Hindlimb muscle (tissue), 1 donor: ENCODE results near the gene KCP. TPM values are rescaled to one million over a fixed set of nuclear protein-coding genes. Genes with fewer than 3 reads are reported as not detected.

Source experiments
- DNase-seq: peaks from one replicate; pipeline ENCODE4 v3.0.0-alpha.2; 2013
- polyA plus RNA-seq: library from polyadenylated mRNA; unstranded; fragments of 120-200 nt; gene quantifications from one replicate; pipeline ENCODE4 v1.2.1, GENCODE V29; 2013; ENCODE audit not compliant: insufficient read length

KCP gene
- polyA plus RNA-seq, 1 donor = 2.2 TPM

- no peak for DNase-seq
Measured at GRCh38 chr7:128906001-128906765, 4.3 kb downstream of the KCP start.

GRCh38 chr7:128904381-128905197 is 5.9 kb downstream of the KCP start:
- DNase-seq = no peak

GRCh38 chr7:128903621-128904361 is 6.7 kb downstream of the KCP start:
- no peak for DNase-seq

GRCh38 chr7:128902761-128903585 is 7.5 kb downstream of the KCP start:
- no peak for DNase-seq

GRCh38 chr7:128900237-128900636 is 10.3 kb downstream of the KCP start:
- no peak for DNase-seq

GRCh38 chr7:128899392-128899791 is 11.1 kb downstream of the KCP start:
- no peak for DNase-seq

GRCh38 chr7:128895320-128895719 is 15.2 kb downstream of the KCP start:
- no peak for DNase-seq

- DNase-seq = no peak
Measured at GRCh38 chr7:128894101-128894440, 16.4 kb downstream of the KCP start.

- no peak for DNase-seq
Measured at GRCh38 chr7:128893251-128894100, 17.0 kb downstream of the KCP start.

- no peak for DNase-seq
Measured at GRCh38 chr7:128892521-128893250, 17.8 kb downstream of the KCP start.

GRCh38 chr7:128891942-128892269 is 18.6 kb downstream of the KCP start:
- DNase-seq = no peak

GRCh38 chr7:128891110-128891941 is 19.2 kb downstream of the KCP start:
- no peak for DNase-seq

GRCh38 chr7:128890306-128891109 is 20.0 kb downstream of the KCP start:
- no peak for DNase-seq

- DNase-seq = no peak
Measured at GRCh38 chr7:128889121-128889520, 21.4 kb downstream of the KCP start.

GRCh38 chr7:128888756-128889095 is 21.8 kb downstream of the KCP start:
- no peak for DNase-seq

- no peak for DNase-seq
Measured at GRCh38 chr7:128888039-128888755, 22.3 kb downstream of the KCP start.

GRCh38 chr7:128887169-128888038 is 23.1 kb downstream of the KCP start:
- no peak for DNase-seq
